PC-3 (cell line): ENCODE measurements around the gene TRIOBP. TPM values are rescaled to one million over a fixed set of nuclear protein-coding genes. Genes with fewer than 3 reads are reported as not detected.

Experiments
- ATAC-seq: fragments of 200-7000 bp; cut with Tn5 transposase; 2 replicates; pipeline ENCODE4 v1.9.1; 2020; ENCODE audit warnings: mild to moderate bottlenecking, moderate library complexity
- BruUV-seq: library from RNA; stranded (reverse); fragments of 400-500 nt; replicated peaks from 2 replicates; lab custom pipeline; 2021; lab: Mats Ljungman, UMichigan
- CTCF ChIA-PET: fragments of 300-600 bp; sonication (Branson Sonifier 250); formaldehyde crosslinking; loops from one replicate; lab custom pipeline; 2022; ENCODE audit warnings: antibody characterized with exemption; lab: Charles Lee
- POLR2A ChIA-PET: fragments of 300-600 bp; sonication (Branson Sonifier 250); formaldehyde crosslinking; loops from one replicate; lab custom pipeline; 2022; ENCODE audit warnings: antibody characterized with exemption; ENCODE audit not compliant: unreplicated experiment; lab: Charles Lee
- DNase-seq: peaks from one replicate; pipeline ENCODE4 v3.0.0-alpha.2; 2015
- H2AFZ ChIP-seq: fragments of 300-600 bp; sonication (generic); 2 replicates; pipeline ENCODE4 v1.6.0; 2016; ENCODE audit warnings: antibody characterized with exemption, low read length
- H3F3A ChIP-seq: fragments of 300-600 bp; sonication (generic); one replicate; pipeline ENCODE4 v1.6.0; 2017; ENCODE audit warnings: antibody characterized with exemption, low read length, control low read depth, mild to moderate bottlenecking; ENCODE audit not compliant: unreplicated experiment
- H3K27ac ChIP-seq: fragments of 300-600 bp; sonication (generic); 2 replicates; pipeline ENCODE4 v1.5.1; 2016; ENCODE audit warnings: mild to moderate bottlenecking, low read length
- H3K27me3 ChIP-seq: fragments of 300-600 bp; sonication (generic); 2 replicates; pipeline ENCODE4 v1.6.1; 2016; ENCODE audit warnings: low read length, mixed read lengths
- H3K36me3 ChIP-seq: fragments of 300-600 bp; sonication (generic); 2 replicates; pipeline ENCODE4 v1.6.1; 2016; ENCODE audit warnings: low read depth, mixed run types, low read length, mixed read lengths
- H3K4me1 ChIP-seq: fragments of 300-600 bp; sonication (generic); 2 replicates; pipeline ENCODE4 v1.5.1; 2016; ENCODE audit warnings: low read length; ENCODE audit not compliant: insufficient read depth
- H3K4me2 ChIP-seq: fragments of 300-600 bp; sonication (generic); 2 replicates; pipeline ENCODE4 v1.6.0; 2016; ENCODE audit warnings: low read length
- H3K4me3 ChIP-seq: fragments of 300-600 bp; sonication (generic); 2 replicates; pipeline ENCODE4 v1.5.1; 2016; ENCODE audit warnings: mild to moderate bottlenecking, low read length, mixed read lengths
- H3K79me2 ChIP-seq: fragments of 300-600 bp; sonication (generic); 2 replicates; pipeline ENCODE4 v1.6.1; 2017; ENCODE audit warnings: low read length, mixed read lengths
- H3K9ac ChIP-seq: fragments of 300-600 bp; sonication (generic); 2 replicates; pipeline ENCODE4 v1.6.0; 2016; ENCODE audit warnings: mild to moderate bottlenecking, low read length
- H3K9me2 ChIP-seq: fragments of 300-600 bp; sonication (generic); replicated peaks from 2 replicates; pipeline ENCODE4 v1.6.1; 2016; ENCODE audit warnings: mixed run types, low read length, mixed read lengths
- H3K9me3 ChIP-seq: fragments of 300-600 bp; sonication (generic); 2 replicates; pipeline ENCODE4 v1.6.1; 2016; ENCODE audit warnings: low read length, mixed read lengths
- H4K20me1 ChIP-seq: fragments of 300-600 bp; sonication (generic); 2 replicates; pipeline ENCODE4 v1.6.1; 2016; ENCODE audit warnings: low read length, mixed read lengths
- CTCF ChIP-seq: fragments of 300-600 bp; sonication (generic); conservative IDR thresholded peaks from 2 replicates; pipeline ENCODE4 v1.5.1; 2017; ENCODE audit warnings: antibody characterized with exemption, low read depth, mild to moderate bottlenecking, low read length
- EZH2 ChIP-seq: fragments of 300-600 bp; sonication (generic); IDR thresholded peaks from one replicate; pipeline ENCODE4 v1.6.1; 2017; ENCODE audit warnings: antibody characterized with exemption, mild to moderate bottlenecking, low read length; ENCODE audit not compliant: unreplicated experiment
- EZH2phosphoT487 ChIP-seq: fragments of 300-600 bp; sonication (generic); IDR thresholded peaks from 2 replicates; pipeline ENCODE4 v1.6.1; 2018; ENCODE audit warnings: mild to moderate bottlenecking, antibody characterized with exemption, low read length, borderline replicate concordance
- intact Hi-C: fragments of 100-400 bp; cut with micrococcal nuclease; formaldehyde crosslinking; loops from 2 replicates; pipeline ENCODE4 v1.9.0; 2023
- total RNA-seq: library from RNA; depleted of rRNA; stranded (reverse); fragments of >200 nt; gene quantifications from 2 replicates; pipeline ENCODE4 v1.2.3, GENCODE V29; 2014

TRIOBP gene
- total RNA-seq, 1 experiment from 2014 or later, result 64.5 TPM

DNA sequence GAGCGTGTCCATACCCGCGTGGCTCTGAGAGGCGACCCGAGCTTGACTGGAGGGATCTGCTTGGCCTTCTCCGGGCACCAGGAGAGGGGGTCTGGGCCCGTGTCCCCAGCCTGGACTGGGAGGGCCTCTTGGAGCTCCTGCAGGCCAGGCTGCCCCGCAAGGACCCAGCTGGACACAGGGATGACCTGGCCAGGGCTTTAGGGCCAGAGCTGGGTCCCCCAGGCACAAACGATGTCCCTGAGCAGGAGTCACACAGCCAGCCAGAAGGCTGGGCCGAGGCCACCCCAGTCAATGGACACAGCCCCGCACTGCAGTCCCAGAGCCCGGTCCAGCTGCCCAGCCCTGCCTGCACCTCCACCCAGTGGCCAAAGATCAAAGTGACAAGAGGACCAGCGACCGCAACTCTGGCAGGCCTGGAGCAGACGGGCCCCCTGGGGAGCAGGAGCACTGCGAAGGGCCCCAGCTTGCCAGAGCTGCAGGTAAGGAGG, 38.2 kb downstream of the TRIOBP start:
- no TSS peak for BruUV-seq
- Histone ChIP-seq H4K20me1 (no peaks in the 10 kb centered on the region), H3K36me3 (no peaks in the 10 kb centered on the region), H3K4me2 (no peak overlapping the region), H3K4me3 (no peak overlapping the region), H3K27me3 (no peaks in the 10 kb centered on the region), H3K4me1 (no peaks in the 10 kb centered on the region), H3K9me3 (no peaks in the 10 kb centered on the region), H3K9ac (no peak overlapping the region), H3K79me2 (no peaks in the 10 kb centered on the region), H3F3A (no peaks in the 10 kb centered on the region), H2AFZ (no peak overlapping the region), H3K9me2 (no peaks in the 10 kb centered on the region), H3K27ac (no peak overlapping the region)
- TF ChIP-seq CTCF, result no peak; the same call in 1 of the 2 replicates
- no peak for TF ChIP-seq EZH2
- ATAC-seq (peak; percentile 85), DNase-seq (no peak)
- POLR2A ChIA-PET, result no interaction called here
- CTCF ChIA-PET, result no interaction called here
- intact Hi-C loops, result no loop called here

GRCh38 chr22:37739035-37739434, 42.2 kb downstream of the TRIOBP start:
- DNase-seq (no peak), ATAC-seq (no peak)
- no peaks in the 10 kb centered on the region for H3K9me2 ChIP-seq
- no peaks in the 10 kb centered on the region for H3F3A ChIP-seq
- H3K9me3 ChIP-seq, result no peaks in the 10 kb centered on the region
- no peak overlapping the region for H3K27ac ChIP-seq
- intact Hi-C loops, result no loop called here
- ChIA-PET POLR2A (no interaction called here), CTCF (no interaction called here)
- TF ChIP-seq CTCF, result no peak
- no peak for TF ChIP-seq EZH2phosphoT487
- no peak for TF ChIP-seq EZH2
- peaks cover 22% of the 10 kb centered on the region for H3K4me1 ChIP-seq
- no peaks in the 10 kb centered on the region for H4K20me1 ChIP-seq
- H3K4me2 ChIP-seq, result no peak overlapping the region
- no peaks in the 10 kb centered on the region for H3K79me2 ChIP-seq
- H3K27me3 ChIP-seq, result no peaks in the 10 kb centered on the region
- no peak overlapping the region for H3K9ac ChIP-seq
- no TSS peak for BruUV-seq
- H3K36me3 ChIP-seq, result no peaks in the 10 kb centered on the region
- H2AFZ ChIP-seq, result no peak overlapping the region
- no peak overlapping the region for H3K4me3 ChIP-seq

- H3K27ac ChIP-seq, result no peak overlapping the region
- DNase-seq (no peak), ATAC-seq (no peak)
- no peaks in the 10 kb centered on the region for H3F3A ChIP-seq
- H3K4me3 ChIP-seq, result no peak overlapping the region
- H3K9me3 ChIP-seq, result no peaks in the 10 kb centered on the region
- CTCF ChIA-PET, result no interaction called here
- H4K20me1 ChIP-seq, result no peaks in the 10 kb centered on the region
- BruUV-seq, result no TSS peak
- TF ChIP-seq CTCF (no peak), EZH2phosphoT487 (no peak), EZH2 (no peak)
- H3K36me3 ChIP-seq, result no peaks in the 10 kb centered on the region
- H3K4me2 ChIP-seq, result no peak overlapping the region
- peaks cover 28% of the 10 kb centered on the region for H3K4me1 ChIP-seq
- intact Hi-C loops, result loop anchor here (10.0 kb wide), 1 partner anchor 45 kb away; the partner anchor contains the start of gene TRIOBP
- H3K9me2 ChIP-seq, result no peaks in the 10 kb centered on the region
- H3K9ac ChIP-seq, result no peak overlapping the region
- POLR2A ChIA-PET, result no interaction called here
- no peaks in the 10 kb centered on the region for H3K27me3 ChIP-seq
- H2AFZ ChIP-seq, result no peak overlapping the region
- H3K79me2 ChIP-seq, result peaks cover 5% of the 10 kb centered on the region
Measured at GRCh38 chr22:37739611-37740049, 42.8 kb downstream of the TRIOBP start.
